Liver (tissue), 9 donors: ENCODE measurements around the gene ELK4. TPM values are rescaled to one million over a fixed set of nuclear protein-coding genes. Genes with fewer than 3 reads are reported as not detected.

Experiments used
- DNase-seq: peaks from one replicate; pipeline ENCODE4 v3.0.0-alpha.2; 2017; ENCODE audit warnings: low spot score
- H3K27ac ChIP-seq, 2 donors: one replicate each; pipeline ENCODE4 v1.7.0; 2013; ENCODE audit warnings: inconsistent platforms in 2 of 2, low read length in 2 of 2, control low read depth in 1 of 2, low read depth in 1 of 2, mild to moderate bottlenecking in 1 of 2
- H3K27me3 ChIP-seq, 4 donors: one replicate each; pipeline versions ENCODE4 v1.6.1 to v1.7.0; 2013; ENCODE audit warnings: low read length in 3 of 4, inconsistent platforms in 1 of 4, mild to moderate bottlenecking in 1 of 4, moderate library complexity in 1 of 4; ENCODE audit not compliant: control insufficient read depth in 4 of 4, insufficient read depth in 4 of 4
- H3K36me3 ChIP-seq, 4 donors: one replicate each; pipeline versions ENCODE4 v1.6.1 to v1.7.0; 2013; ENCODE audit warnings: low read length in 3 of 4, mild to moderate bottlenecking in 3 of 4, low read depth in 1 of 4, moderate library complexity in 1 of 4; ENCODE audit not compliant: control insufficient read depth in 4 of 4, insufficient read depth in 3 of 4
- H3K4me1 ChIP-seq, 4 donors: one replicate each; pipeline versions ENCODE4 v1.6.1 to v1.7.0; 2013; ENCODE audit warnings: low read length in 3 of 4, mild to moderate bottlenecking in 3 of 4, moderate library complexity in 1 of 4; ENCODE audit not compliant: control insufficient read depth in 4 of 4, insufficient read depth in 4 of 4
- H3K4me3 ChIP-seq, 3 donors: one replicate each; pipeline versions ENCODE4 v1.6.1 to v1.7.0; 2013; ENCODE audit warnings: low read length in 3 of 3, control low read depth in 1 of 3, low read depth in 1 of 3, mild to moderate bottlenecking in 1 of 3
- H3K9ac ChIP-seq, 2 donors: one replicate each; pipeline ENCODE4 v1.7.0; 2013; ENCODE audit warnings: low read length in 2 of 2, mild to moderate bottlenecking in 2 of 2, moderate library complexity in 2 of 2, control low read depth in 1 of 2, low read depth in 1 of 2
- H3K9me3 ChIP-seq, 4 donors: one replicate each; pipeline versions ENCODE4 v1.6.1 to v1.7.0; 2013; ENCODE audit warnings: low read length in 3 of 4; ENCODE audit not compliant: control insufficient read depth in 4 of 4
- CTCF ChIP-seq: fragments of 150-350 bp; IDR thresholded peaks from 2 replicates; pipeline ENCODE4 v1.5.1; 2017; ENCODE audit warnings: improper control_type of control experiment, low read depth, low read length; ENCODE audit not compliant: missing input control
- EGR1 ChIP-seq, 2 donors: IDR thresholded peaks; 2 replicates each; pipeline ENCODE4 v1.6.1; 2016 to 2018; ENCODE audit warnings: antibody characterized with exemption in 2 of 2, low read depth in 2 of 2
- FOXA2 ChIP-seq: IDR thresholded peaks from 2 replicates; pipeline ENCODE4 v1.6.1; 2016; ENCODE audit warnings: antibody characterized with exemption
- GABPA ChIP-seq, 2 donors: IDR thresholded peaks in 1 of 2; conservative IDR thresholded peaks in 1 of 2; 2 replicates each; pipeline ENCODE4 v1.6.1; 2016; ENCODE audit warnings: antibody characterized with exemption in 2 of 2, mild to moderate bottlenecking in 1 of 2, moderate library complexity in 1 of 2
- HNF4A ChIP-seq, 2 donors: conservative IDR thresholded peaks; 2 replicates each; pipeline ENCODE4 v1.6.1; 2016; ENCODE audit warnings: antibody characterized with exemption in 2 of 2, mild to moderate bottlenecking in 2 of 2
- JUND ChIP-seq, 2 donors: IDR thresholded peaks; 2 replicates each; pipeline ENCODE4 v1.6.1; 2016; ENCODE audit warnings: antibody characterized with exemption in 2 of 2
- MAX ChIP-seq: IDR thresholded peaks from 2 replicates; pipeline ENCODE4 v1.6.1; 2016; ENCODE audit warnings: antibody characterized with exemption
- NR2F2 ChIP-seq: IDR thresholded peaks from 2 replicates; pipeline ENCODE4 v1.6.1; 2016; ENCODE audit warnings: antibody characterized with exemption
- RAD21 ChIP-seq, 2 donors: IDR thresholded peaks; 2 replicates each; pipeline ENCODE4 v1.6.1; 2016; ENCODE audit warnings: antibody characterized with exemption in 2 of 2, mild to moderate bottlenecking in 2 of 2
- RXRA ChIP-seq, 2 donors: IDR thresholded peaks; 2 replicates each; pipeline ENCODE4 v1.6.1; 2017 to 2018; ENCODE audit warnings: antibody characterized with exemption in 2 of 2, mild to moderate bottlenecking in 1 of 2
- SP1 ChIP-seq: IDR thresholded peaks from 2 replicates; pipeline ENCODE4 v1.6.1; 2018; ENCODE audit warnings: antibody characterized with exemption, mild to moderate bottlenecking
- TAF1 ChIP-seq: conservative IDR thresholded peaks from 2 replicates; pipeline ENCODE4 v1.6.1; 2016; ENCODE audit warnings: antibody characterized with exemption, mild to moderate bottlenecking
- YY1 ChIP-seq: IDR thresholded peaks from 2 replicates; pipeline ENCODE4 v1.6.1; 2016; ENCODE audit warnings: antibody characterized with exemption, mild to moderate bottlenecking
- WGBS: extraction: QIAGEN DNeasy Blood & Tissue Kit; methylation state at CpG from one replicate; pipeline ENCODE4 v1.1.7; 2013; 5-methylcytosine and 5-hydroxymethylcytosine counted together
- polyA plus RNA-seq, 2 donors: library from polyadenylated mRNA; stranded (reverse) in 1 of 2; unstranded in 1 of 2; fragments of 200-250 nt in 1 of 2; fragments of >200 nt in 1 of 2; fragmentation: Nextera tagmentation in 1 of 2; extraction: Ambion mirVana in 1 of 2; gene quantifications; one replicate each; pipeline versions ENCODE4 v1.2.1 to v1.2.3, GENCODE V29; 2013 to 2015
- total RNA-seq, 2 donors: library from RNA; depleted of rRNA; stranded (reverse); fragments of >200 nt; gene quantifications; one replicate each; pipeline ENCODE4 v1.2.3, GENCODE V29; 2014
- TF ChIP-seq, protein P1 (sequence below): IDR thresholded peaks from 2 replicates; pipeline ENCODE4 v1.6.1; 2016; ENCODE audit warnings: antibody characterized with exemption
- TF ChIP-seq, protein P2 (sequence below): IDR thresholded peaks from 2 replicates; pipeline ENCODE4 v1.6.1; 2016; ENCODE audit warnings: antibody characterized with exemption
- donor health status: healthy.
- donor health status: healthy.
- donor health status: healthy.
- donor health status: healthy.
- donor health status: healthy.

The ELK4 gene
- total and polyA plus RNA-seq, 4 donors: 3.5 to 20.2 (median 6.9) TPM

DNA sequence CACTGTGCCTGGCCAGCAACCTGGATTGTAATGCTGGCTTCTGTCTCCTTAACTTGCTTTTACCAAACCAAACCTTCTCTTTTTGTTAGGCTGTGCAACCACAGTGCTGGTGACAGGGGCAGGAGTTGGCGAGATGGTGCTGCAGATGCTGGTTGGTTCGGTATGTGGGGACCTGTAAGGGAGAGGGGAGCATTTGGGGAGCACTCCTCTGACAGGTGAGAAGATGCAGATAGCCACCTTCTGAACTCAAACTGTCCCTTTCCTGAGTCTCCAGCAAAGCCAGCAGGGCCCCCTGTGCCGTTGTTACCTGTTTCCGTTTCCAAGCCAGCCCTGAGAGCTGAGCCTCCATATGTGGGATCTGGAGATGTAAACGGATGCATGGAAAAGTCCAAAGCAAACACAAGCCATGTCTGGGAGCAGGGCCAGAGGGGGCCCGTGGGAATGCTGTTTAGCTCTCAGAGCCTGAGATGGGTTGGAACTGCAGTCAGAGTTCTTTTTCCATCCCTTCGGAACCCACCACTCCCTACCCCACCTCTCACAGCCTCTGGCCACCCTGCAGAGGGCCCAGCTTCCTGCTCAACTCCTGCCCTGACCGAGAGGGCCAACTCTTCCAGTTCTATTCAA is 34.0 kb downstream of the ELK4 start:
- DNase-seq: no peak
- Histone ChIP-seq H3K27ac (no peak overlapping the region), H3K4me1 (peaks cover 0 to 23% (median 16%) of the 10 kb centered on the region in 4 donors), H3K27me3 (no peaks in the 10 kb centered on the region), H3K36me3 (peaks cover 0 to 4% (median 0%) of the 10 kb centered on the region in 4 donors), H3K9me3 (no peaks in the 10 kb centered on the region), H3K9ac (no peak overlapping the region), H3K4me3 (no peak overlapping the region)
- WGBS: 80% methylated on average over 8 of the region's 8 CpGs
- no peak for TF ChIP-seq TAF1
- TF ChIP-seq SP1: no peak
- no peak for TF ChIP-seq JUND (IDR thresholded peaks at IDR 0.05)
- no peak for TF ChIP-seq YY1
- no peak for TF ChIP-seq CTCF
- no peak for TF ChIP-seq FOXA2
- TF ChIP-seq RXRA (IDR thresholded peaks at IDR 0.05): no peak

DNA sequence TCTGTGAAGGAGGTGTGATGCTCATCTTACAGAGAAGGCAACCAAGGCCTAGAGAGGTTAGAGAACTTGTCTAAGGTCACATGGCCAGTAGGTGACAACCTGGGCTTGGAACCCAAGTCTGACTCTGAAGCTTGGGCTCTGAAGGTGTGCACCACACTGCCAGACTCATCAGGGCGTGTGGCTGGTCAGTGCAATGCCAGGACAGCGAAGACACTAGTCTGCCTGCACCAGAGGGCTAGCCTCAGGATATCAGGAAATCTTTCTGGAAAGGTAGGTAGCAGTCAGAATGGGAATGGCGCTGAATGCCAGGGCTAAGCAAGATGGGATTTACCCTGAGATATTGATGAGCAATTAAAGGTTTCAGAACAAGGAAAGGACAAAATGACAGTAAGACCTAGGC is 34.9 kb downstream of the ELK4 start:
- Histone ChIP-seq H3K27me3 (no peaks in the 10 kb centered on the region), H3K4me3 (no peak overlapping the region), H3K4me1 (peaks cover 2 to 26% (median 19%) of the 10 kb centered on the region in 4 donors), H3K27ac (no peak overlapping the region), H3K9me3 (no peaks in the 10 kb centered on the region), H3K9ac (no peak overlapping the region), H3K36me3 (peaks cover 0 to 4% (median 0%) of the 10 kb centered on the region in 4 donors)
- WGBS: 97% methylated on average over 3 of the region's 3 CpGs
- DNase-seq: no peak
- TF ChIP-seq, protein P1, sequence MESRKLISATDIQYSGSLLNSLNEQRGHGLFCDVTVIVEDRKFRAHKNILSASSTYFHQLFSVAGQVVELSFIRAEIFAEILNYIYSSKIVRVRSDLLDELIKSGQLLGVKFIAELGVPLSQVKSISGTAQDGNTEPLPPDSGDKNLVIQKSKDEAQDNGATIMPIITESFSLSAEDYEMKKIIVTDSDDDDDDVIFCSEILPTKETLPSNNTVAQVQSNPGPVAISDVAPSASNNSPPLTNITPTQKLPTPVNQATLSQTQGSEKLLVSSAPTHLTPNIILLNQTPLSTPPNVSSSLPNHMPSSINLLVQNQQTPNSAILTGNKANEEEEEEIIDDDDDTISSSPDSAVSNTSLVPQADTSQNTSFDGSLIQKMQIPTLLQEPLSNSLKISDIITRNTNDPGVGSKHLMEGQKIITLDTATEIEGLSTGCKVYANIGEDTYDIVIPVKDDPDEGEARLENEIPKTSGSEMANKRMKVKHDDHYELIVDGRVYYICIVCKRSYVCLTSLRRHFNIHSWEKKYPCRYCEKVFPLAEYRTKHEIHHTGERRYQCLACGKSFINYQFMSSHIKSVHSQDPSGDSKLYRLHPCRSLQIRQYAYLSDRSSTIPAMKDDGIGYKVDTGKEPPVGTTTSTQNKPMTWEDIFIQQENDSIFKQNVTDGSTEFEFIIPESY: no peak
- TF ChIP-seq RAD21 (IDR thresholded peaks at IDR 0.05) (no peak), CTCF (no peak), JUND (IDR thresholded peaks at IDR 0.05) (no peak), RXRA (IDR thresholded peaks at IDR 0.05) (no peak), NR2F2 (no peak), TAF1 (no peak), SP1 (no peak), FOXA2 (no peak), MAX (no peak), EGR1 (IDR thresholded peaks at IDR 0.05; ENCODE audit: low read depth in 2 of 2) (no peak), GABPA (IDR thresholded peaks at IDR 0.05 in 1 of 2, conservative IDR thresholded peaks at IDR 0.05 in 1 of 2) (no peak), YY1 (no peak), HNF4A (conservative IDR thresholded peaks at IDR 0.05) (no peak)
- TF ChIP-seq, protein P2, sequence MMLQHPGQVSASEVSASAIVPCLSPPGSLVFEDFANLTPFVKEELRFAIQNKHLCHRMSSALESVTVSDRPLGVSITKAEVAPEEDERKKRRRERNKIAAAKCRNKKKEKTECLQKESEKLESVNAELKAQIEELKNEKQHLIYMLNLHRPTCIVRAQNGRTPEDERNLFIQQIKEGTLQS: no peak
